NCI-H2171 treated with DMSO at 0.1 percent for 48 hours (cell line): Measurements from ENCODE around the gene GAMT.

Experiments used
- DNase-seq: peaks from one replicate; lab custom pipeline; 2025; lab: John Stamatoyannopoulos, UW

The GAMT gene

GRCh38 chr19:1399745-1400144, 1.6 kb downstream of the GAMT start:
- no peak for DNase-seq

GRCh38 chr19:1399079-1399478, 2.3 kb downstream of the GAMT start:
- DNase-seq = no peak

GRCh38 chr19:1397838-1398237, 3.5 kb downstream of the GAMT start:
- DNase-seq = no peak

- DNase-seq = no peak
These were observed 4.3 kb downstream of the GAMT start for GRCh38 chr19:1396768-1397679.

GRCh38 chr19:1396019-1396767, 5.1 kb downstream of the GAMT start:
- DNase-seq = no peak

GRCh38 chr19:1395194-1396018, 5.9 kb downstream of the GAMT start:
- no peak for DNase-seq

GRCh38 chr19:1394252-1395193, 6.8 kb downstream of the GAMT start:
- DNase-seq = no peak

- DNase-seq = no peak
These were observed 7.5 kb downstream of the GAMT start for GRCh38 chr19:1393841-1394240.

GRCh38 chr19:1392939-1393530, 8.3 kb downstream of the GAMT start:
- no peak for DNase-seq

- DNase-seq = no peak
These were observed 8.9 kb downstream of the GAMT start for GRCh38 chr19:1392407-1392806.

- DNase-seq = no peak
These were observed 10.4 kb downstream of the GAMT start for GRCh38 chr19:1390890-1391423.

- DNase-seq = no peak
These were observed 12.1 kb downstream of the GAMT start for GRCh38 chr19:1389033-1389940.

- DNase-seq = no peak
These were observed 12.7 kb downstream of the GAMT start for GRCh38 chr19:1388637-1389026.

GRCh38 chr19:1387684-1388636, 13.4 kb downstream of the GAMT start:
- DNase-seq = peak; percentile 71

- DNase-seq = no peak
These were observed 14.2 kb downstream of the GAMT start for GRCh38 chr19:1386945-1387683.

GRCh38 chr19:1385816-1386215, 15.5 kb downstream of the GAMT start:
- DNase-seq = no peak

- no peak for DNase-seq
These were observed 16.7 kb downstream of the GAMT start for GRCh38 chr19:1384478-1385110.
